ENCODE data around the gene FHIT. TPM values are rescaled to one million over a fixed set of nuclear protein-coding genes. Genes with fewer than 3 reads are reported as not detected.

The FHIT gene
- total RNA-seq, 2 donors from 2014 or later: 10.4 to 15.8 TPM

DNA sequence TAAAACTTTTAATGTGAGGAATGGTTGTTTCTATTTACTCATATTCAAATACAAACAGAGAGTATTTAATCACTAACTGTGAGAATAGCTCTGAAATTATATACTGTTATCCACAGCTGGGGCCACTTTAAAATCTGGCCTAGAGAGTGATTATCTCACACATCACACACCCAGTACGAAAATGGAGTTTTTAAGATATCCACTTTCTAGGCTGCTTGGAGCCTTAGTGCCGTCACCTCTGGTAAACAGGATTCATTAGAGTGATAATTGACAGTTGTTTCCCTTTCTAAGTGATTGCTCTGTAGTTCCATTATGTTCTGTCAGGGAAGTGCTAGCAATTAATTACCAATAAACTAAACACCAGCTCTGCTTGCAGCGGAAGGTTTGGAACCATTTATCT lies 942.4 kb downstream of the FHIT start:
- H3K27me3 ChIP-seq: no peaks in the 10 kb centered on the region
- no peak overlapping the region for H3K4me3 ChIP-seq
- ATAC-seq (no peak), DNase-seq (no peak)
- no peaks in the 10 kb centered on the region for H3K36me3 ChIP-seq (replicated peaks in 1 of 2; ENCODE audit: insufficient read depth in 1 of 2, low read depth in 2 of 2)
- intact Hi-C loops (cut with DNase I): no loop called here
- no peaks in the 10 kb centered on the region for H3K9me3 ChIP-seq
- WGBS, 2 donors: 47 to 59% methylated on average over 3 of the region's 3 CpGs
- H3K4me1 ChIP-seq: peaks cover 3% of the 10 kb centered on the region
- no peak overlapping the region for H3K27ac ChIP-seq
- TF ChIP-seq, protein P1, sequence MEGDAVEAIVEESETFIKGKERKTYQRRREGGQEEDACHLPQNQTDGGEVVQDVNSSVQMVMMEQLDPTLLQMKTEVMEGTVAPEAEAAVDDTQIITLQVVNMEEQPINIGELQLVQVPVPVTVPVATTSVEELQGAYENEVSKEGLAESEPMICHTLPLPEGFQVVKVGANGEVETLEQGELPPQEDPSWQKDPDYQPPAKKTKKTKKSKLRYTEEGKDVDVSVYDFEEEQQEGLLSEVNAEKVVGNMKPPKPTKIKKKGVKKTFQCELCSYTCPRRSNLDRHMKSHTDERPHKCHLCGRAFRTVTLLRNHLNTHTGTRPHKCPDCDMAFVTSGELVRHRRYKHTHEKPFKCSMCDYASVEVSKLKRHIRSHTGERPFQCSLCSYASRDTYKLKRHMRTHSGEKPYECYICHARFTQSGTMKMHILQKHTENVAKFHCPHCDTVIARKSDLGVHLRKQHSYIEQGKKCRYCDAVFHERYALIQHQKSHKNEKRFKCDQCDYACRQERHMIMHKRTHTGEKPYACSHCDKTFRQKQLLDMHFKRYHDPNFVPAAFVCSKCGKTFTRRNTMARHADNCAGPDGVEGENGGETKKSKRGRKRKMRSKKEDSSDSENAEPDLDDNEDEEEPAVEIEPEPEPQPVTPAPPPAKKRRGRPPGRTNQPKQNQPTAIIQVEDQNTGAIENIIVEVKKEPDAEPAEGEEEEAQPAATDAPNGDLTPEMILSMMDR (IDR thresholded peaks at IDR 0.05): no peak
- TF ChIP-seq POLR2A (IDR thresholded peaks at IDR 0.05): no peak

DNA sequence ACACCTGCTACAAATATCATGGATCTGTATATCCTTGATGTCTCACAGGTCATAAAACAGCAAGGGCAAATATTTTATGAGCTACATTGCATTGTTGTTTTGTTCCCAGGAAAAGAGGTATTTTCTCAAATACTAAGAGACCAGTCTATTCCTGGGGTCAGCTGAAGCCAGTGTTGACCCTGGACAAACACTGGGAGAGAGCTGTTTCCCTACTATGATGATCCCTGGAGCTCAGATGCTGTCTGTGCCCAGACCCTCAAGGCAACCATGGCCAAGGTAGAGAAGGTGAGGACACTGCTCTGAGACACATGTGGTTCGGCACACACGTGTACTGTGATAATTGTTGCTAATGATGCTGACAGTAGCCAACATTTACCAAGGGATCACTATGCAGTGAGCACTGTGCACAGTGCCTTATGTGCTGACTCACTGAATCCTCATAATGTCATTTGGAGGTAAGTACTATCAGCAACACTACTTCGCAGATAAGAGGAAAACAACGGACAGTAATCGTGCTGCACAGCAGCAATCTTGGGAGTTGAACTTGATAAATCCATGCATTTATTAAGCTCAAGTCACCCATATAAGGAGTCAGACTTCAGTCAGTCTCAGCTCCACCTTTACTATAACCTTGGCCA lies 943.6 kb downstream of the FHIT start:
- 78 to 83% methylated on average over 5 of the region's 5 CpGs for WGBS, 2 donors
- ATAC-seq (no peak), DNase-seq (no peak)
- intact Hi-C loops (cut with DNase I): no loop called here
- Histone ChIP-seq H3K36me3 (replicated peaks in 1 of 2; ENCODE audit: insufficient read depth in 1 of 2, low read depth in 2 of 2) (no peaks in the 10 kb centered on the region), H3K9me3 (no peaks in the 10 kb centered on the region), H3K4me1 (peaks cover 3% of the 10 kb centered on the region), H3K27ac (no peak overlapping the region), H3K27me3 (no peaks in the 10 kb centered on the region), H3K4me3 (no peak overlapping the region)
- TF ChIP-seq, protein P1 (IDR thresholded peaks at IDR 0.05): no peak
- no peak for TF ChIP-seq POLR2A (IDR thresholded peaks at IDR 0.05)

DNA sequence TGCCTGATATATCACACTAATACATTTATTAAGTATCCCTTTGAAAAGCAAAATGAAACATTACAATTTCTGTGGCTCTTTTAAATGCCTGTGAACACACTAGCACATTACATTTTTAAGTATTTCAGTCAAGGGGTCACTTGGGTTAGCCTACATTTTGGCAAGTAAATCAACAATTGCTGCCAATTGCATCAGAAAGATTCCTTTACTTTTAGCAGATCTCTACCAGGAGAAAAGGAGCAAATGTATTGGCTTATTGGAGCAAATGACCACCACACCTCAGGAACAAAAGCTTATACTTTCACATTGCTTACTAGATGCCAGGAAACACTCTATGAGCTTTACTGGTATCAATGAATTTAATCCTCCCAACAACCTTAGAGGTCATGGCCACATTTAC lies 947.1 kb downstream of the FHIT start:
- no peak for DNase-seq
- ATAC-seq: no peak
- Histone ChIP-seq H3K9me3 (no peaks in the 10 kb centered on the region), H3K4me1 (no peaks in the 10 kb centered on the region), H3K27me3 (no peaks in the 10 kb centered on the region), H3K4me3 (no peak overlapping the region), H3K27ac (no peak overlapping the region), H3K36me3 (replicated peaks in 1 of 2; ENCODE audit: insufficient read depth in 1 of 2, low read depth in 2 of 2) (no peaks in the 10 kb centered on the region)
- no peak for TF ChIP-seq POLR2A (IDR thresholded peaks at IDR 0.05)
- intact Hi-C loops (cut with DNase I): no loop called here

DNA sequence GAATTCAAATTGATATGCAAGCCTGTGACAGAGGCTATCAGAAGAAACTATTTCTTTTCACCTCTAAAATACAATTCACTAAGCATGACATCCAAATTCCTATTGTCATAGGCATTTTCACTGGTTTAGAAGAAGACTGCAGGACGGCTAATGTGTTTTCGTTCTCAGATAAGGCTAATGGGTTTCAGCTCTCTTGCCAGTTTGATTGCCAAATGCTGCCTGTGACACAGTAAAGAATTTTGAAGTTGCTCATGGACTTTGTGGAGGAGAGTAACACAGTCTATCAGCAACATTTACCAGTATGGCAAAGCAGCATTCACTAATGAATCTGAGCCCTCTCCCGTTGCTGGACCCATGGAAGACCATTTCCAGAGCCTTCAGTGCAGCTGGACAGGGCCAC lies 948.1 kb downstream of the FHIT start:
- no peaks in the 10 kb centered on the region for H3K4me1 ChIP-seq
- H3K27me3 ChIP-seq: no peaks in the 10 kb centered on the region
- intact Hi-C loops (cut with DNase I): no loop called here
- H3K27ac ChIP-seq: no peak overlapping the region
- no peaks in the 10 kb centered on the region for H3K9me3 ChIP-seq
- H3K36me3 ChIP-seq (replicated peaks in 1 of 2; ENCODE audit: insufficient read depth in 1 of 2, low read depth in 2 of 2): no peaks in the 10 kb centered on the region
- DNase-seq (no peak), ATAC-seq (no peak)
- TF ChIP-seq, protein P1 (IDR thresholded peaks at IDR 0.05): no peak
- TF ChIP-seq POLR2A (IDR thresholded peaks at IDR 0.05): no peak
- no peak overlapping the region for H3K4me3 ChIP-seq
- WGBS, 2 donors: 61 to 77% methylated on average over 2 to 3 of the region's 3 CpGs

DNA sequence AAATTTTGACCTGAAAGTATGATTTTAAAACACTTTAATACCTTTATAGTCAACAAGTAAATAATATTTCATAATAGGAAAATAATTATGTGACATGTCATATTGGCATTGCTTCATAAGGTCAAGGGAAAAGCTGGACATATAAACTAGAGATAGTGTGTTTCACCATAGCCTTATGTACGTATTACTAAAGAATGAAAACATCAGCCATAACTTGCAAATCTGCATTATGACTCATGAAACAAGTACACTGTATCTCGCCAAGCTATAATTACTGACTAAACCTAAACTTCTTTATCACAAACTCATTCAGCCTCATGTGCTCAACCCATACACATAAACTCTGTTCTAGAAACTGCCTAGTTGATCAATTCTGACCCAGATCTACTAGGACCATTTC lies 950.1 kb downstream of the FHIT start:
- no peak for ATAC-seq
- H3K9me3 ChIP-seq: no peaks in the 10 kb centered on the region
- intact Hi-C loops (cut with DNase I): no loop called here

More for the DNA sequence above, 950.1 kb downstream of the FHIT start:
- Histone ChIP-seq H3K27me3 (no peaks in the 10 kb centered on the region), H3K36me3 (replicated peaks in 1 of 2; ENCODE audit: insufficient read depth in 1 of 2, low read depth in 2 of 2) (no peaks in the 10 kb centered on the region), H3K4me1 (no peaks in the 10 kb centered on the region), H3K4me3 (no peak overlapping the region), H3K27ac (no peak overlapping the region)
- TF ChIP-seq POLR2A (IDR thresholded peaks at IDR 0.05): no peak
- TF ChIP-seq, protein P1 (IDR thresholded peaks at IDR 0.05): no peak
- DNase-seq: no peak
- 83 to 86% methylated on average over 2 of the region's 2 CpGs for WGBS, 2 donors
